Mesothelial cell of epicardium (in vitro differentiated cells): ENCODE results near the gene MRPL9. TPM values are rescaled to one million over a fixed set of nuclear protein-coding genes. Genes with fewer than 3 reads are reported as not detected.

Experiments
- DNase-seq, 2 experiments: peaks; one replicate each; pipeline ENCODE4 v3.0.0; 2021; ENCODE audit warnings: low spot score in 2 of 2; ENCODE audit not compliant: unreplicated experiment in 2 of 2
- H3K27ac Mint-ChIP-seq: 2 replicates; pipeline ENCODE4 v1.8.0; 2021; ENCODE audit warnings: mixed read lengths
- H3K27me3 Mint-ChIP-seq: 2 replicates; pipeline ENCODE4 v1.8.0; 2021; ENCODE audit warnings: low read depth, mixed read lengths
- H3K36me3 Mint-ChIP-seq: 2 replicates; pipeline ENCODE4 v1.8.0; 2021; ENCODE audit warnings: mixed read lengths
- H3K4me1 Mint-ChIP-seq: 2 replicates; pipeline ENCODE4 v1.8.0; 2021; ENCODE audit warnings: mixed read lengths
- H3K4me3 Mint-ChIP-seq: 2 replicates; pipeline ENCODE4 v1.8.0; 2021; ENCODE audit warnings: mild to moderate bottlenecking, moderate library complexity, mixed read lengths
- H3K9me3 Mint-ChIP-seq: 2 replicates; pipeline ENCODE4 v1.8.0; 2021; ENCODE audit warnings: mixed read lengths
- CTCF ChIP-seq: fragments of 200-600 bp; sonication (generic); IDR thresholded peaks from one replicate; pipeline ENCODE4 v1.5.0; 2021; ENCODE audit warnings: antibody characterized with exemption; ENCODE audit not compliant: unreplicated experiment
- total RNA-seq: library from RNA; stranded (reverse); gene quantifications from 3 replicates; pipeline ENCODE4 v1.2.1, GENCODE V29; 2021

MRPL9 gene
- total RNA-seq, 1 donor from 2014 or later = 73.1 TPM

DNA sequence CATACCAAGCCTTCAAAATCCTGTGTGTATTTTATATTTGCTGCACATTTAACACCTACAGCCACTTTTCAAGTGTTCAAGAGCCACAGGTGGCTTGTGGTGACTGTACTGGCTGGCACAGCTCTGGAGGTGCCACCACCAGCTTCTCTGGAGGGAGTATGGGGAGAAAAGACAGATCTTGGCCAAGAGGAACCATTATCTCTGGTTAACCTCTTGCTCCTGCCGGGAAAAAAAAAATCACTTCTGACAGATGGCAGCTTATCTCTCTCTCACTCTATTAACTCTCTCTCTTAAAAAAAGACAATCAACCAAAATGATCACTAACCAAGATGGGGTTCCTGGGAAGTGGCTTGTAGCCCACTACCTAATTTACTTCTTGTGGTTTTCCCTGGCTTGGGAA is 43.2 kb downstream of the MRPL9 start:
- no peaks in the 10 kb centered on the region for H3K9me3 Mint-ChIP-seq
- peaks cover 93% of the 10 kb centered on the region for H3K27me3 Mint-ChIP-seq
- H3K36me3 Mint-ChIP-seq = no peaks in the 10 kb centered on the region
- H3K4me3 Mint-ChIP-seq = no peak overlapping the region
- no peak overlapping the region for H3K27ac Mint-ChIP-seq
- peaks cover 35% of the 10 kb centered on the region for H3K4me1 Mint-ChIP-seq
- no peak for DNase-seq
- TF ChIP-seq CTCF = no peak

GRCh38 chr1:151718666-151719065 is 44.6 kb downstream of the MRPL9 start:
- no peaks in the 10 kb centered on the region for H3K36me3 Mint-ChIP-seq
- no peak overlapping the region for H3K27ac Mint-ChIP-seq
- DNase-seq = no peak
- peaks cover 35% of the 10 kb centered on the region for H3K4me1 Mint-ChIP-seq
- H3K27me3 Mint-ChIP-seq = peaks cover 94% of the 10 kb centered on the region
- no peak overlapping the region for H3K4me3 Mint-ChIP-seq
- H3K9me3 Mint-ChIP-seq = no peaks in the 10 kb centered on the region
- TF ChIP-seq CTCF = no peak

DNA sequence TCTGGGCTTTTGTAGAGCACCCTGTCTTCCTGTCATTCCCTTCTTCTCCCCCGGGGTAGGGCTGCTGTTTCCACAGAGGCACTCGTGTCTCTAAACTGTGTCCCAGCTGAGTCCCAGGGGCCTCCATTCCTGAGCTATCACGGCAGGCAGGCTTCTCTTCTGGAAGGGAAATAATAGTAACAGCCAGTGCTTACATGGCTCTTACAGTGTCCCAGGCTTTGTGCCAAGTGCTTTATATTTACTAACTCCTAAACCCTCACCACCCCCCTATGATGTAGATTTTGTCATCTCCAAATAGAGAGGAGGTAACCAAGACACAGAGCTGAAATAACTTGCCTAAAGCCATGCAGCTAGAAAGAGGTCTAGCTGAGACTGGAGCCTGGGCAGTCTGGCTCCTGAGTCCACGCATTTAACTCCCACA is 45.3 kb downstream of the MRPL9 start:
- TF ChIP-seq CTCF = no peak
- DNase-seq = no peak
- H3K9me3 Mint-ChIP-seq = no peaks in the 10 kb centered on the region
- H3K4me3 Mint-ChIP-seq = no peak overlapping the region
- no peak overlapping the region for H3K27ac Mint-ChIP-seq
- H3K27me3 Mint-ChIP-seq = peaks cover 89% of the 10 kb centered on the region
- H3K36me3 Mint-ChIP-seq = no peaks in the 10 kb centered on the region
- peaks cover 35% of the 10 kb centered on the region for H3K4me1 Mint-ChIP-seq

DNA sequence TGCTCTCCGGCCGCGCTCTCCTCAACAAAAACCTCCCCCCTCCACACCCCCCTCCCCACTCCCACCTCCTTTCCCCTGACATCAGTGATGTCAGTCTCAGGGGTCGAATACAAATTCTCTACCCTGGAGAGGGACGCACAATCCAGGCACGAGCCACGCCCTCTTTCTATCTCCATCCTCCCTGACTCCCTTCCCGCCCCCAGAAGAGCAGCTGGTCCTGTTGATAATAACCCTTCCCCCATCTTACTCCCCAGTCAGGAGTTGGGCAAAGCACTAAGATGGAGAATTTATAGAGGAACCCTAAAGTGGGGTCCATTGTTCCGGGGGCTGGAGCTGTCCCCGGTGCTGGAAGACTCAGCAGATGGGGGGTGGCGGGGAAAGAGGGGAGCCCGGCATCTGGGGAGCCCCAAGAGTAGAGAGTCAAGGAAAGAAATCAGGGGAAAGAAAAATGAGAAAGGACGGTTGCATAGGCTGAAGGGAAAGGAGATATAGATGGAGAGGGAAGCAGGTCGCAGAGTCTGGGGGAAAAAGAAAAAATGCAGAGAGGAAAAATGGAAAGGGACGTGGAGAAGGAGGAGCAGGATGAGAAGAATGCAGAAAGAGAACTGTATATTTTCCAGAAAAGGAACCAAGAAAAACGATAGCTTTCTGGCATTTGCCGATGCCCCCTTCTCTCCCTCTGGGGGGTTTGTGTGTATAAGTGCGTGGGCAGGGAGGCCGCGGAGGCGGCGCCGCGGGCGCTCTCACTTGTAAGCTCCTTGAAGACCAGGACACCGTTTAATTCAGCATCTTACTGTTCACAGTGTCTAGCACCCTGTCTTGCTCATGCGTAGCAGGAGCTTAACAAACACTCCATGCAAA is 46.3 kb downstream of the MRPL9 start, which contains the start of gene CELF3:
TSS of gene CELF3 (minus strand) at position 33 of the 861 bp plus-strand sequence. CDS start 783 bp downstream, outside the sequence.
- TF ChIP-seq CTCF = no peak
- Mint-ChIP-seq H3K27me3 (peaks cover 79% of the 10 kb centered on the region), H3K9me3 (no peaks in the 10 kb centered on the region), H3K4me3 (peak within 1 kb of the TSS; percentile 54), H3K27ac (no peak within 1 kb of the TSS), H3K4me1 (peaks cover 34% of the 10 kb centered on the region), H3K36me3 (no peaks in the 10 kb centered on the region)
- DNase-seq = no peak

- Mint-ChIP-seq H3K27ac (no peak overlapping the region), H3K36me3 (no peaks in the 10 kb centered on the region), H3K4me1 (peaks cover 27% of the 10 kb centered on the region), H3K9me3 (no peaks in the 10 kb centered on the region), H3K4me3 (peak overlapping the region; percentile 36), H3K27me3 (peaks cover 73% of the 10 kb centered on the region)
- TF ChIP-seq CTCF = no peak
- DNase-seq = no peak
Observed at GRCh38 chr1:151716405-151716762, 46.9 kb downstream of the MRPL9 start.
